Dermis blood vessel endothelial cell (primary cell): ENCODE data around the gene SHISA5. TPM values are rescaled to one million over a fixed set of nuclear protein-coding genes. Genes with fewer than 3 reads are reported as not detected.
"Not testable (repeated sequence)": the region's sequence is repeated elsewhere in the genome, so short reads cannot be mapped to it uniquely, and the experiment has no call there.

Experiments used
- DNase-seq: peaks from one replicate; pipeline ENCODE4 v3.0.0; 2010
- total RNA-seq: library from RNA; depleted of rRNA; stranded (reverse); fragments of >200 nt; gene quantifications from 2 replicates; pipeline ENCODE4 v1.2.3, GENCODE V29; 2014

Gene SHISA5
- total RNA-seq, 1 donor from 2014 or later: 95.5 TPM

GRCh38 chr3:48476426-48477053 is 27.4 kb downstream of the SHISA5 start:
- no peak for DNase-seq

GRCh38 chr3:48475188-48475587 is 28.8 kb downstream of the SHISA5 start:
- no peak for DNase-seq

GRCh38 chr3:48474619-48475018 is 29.4 kb downstream of the SHISA5 start:
- DNase-seq: no peak

- not testable (repeated sequence) for DNase-seq
These were observed 29.9 kb downstream of the SHISA5 start for GRCh38 chr3:48474031-48474430.

GRCh38 chr3:48473617-48473952 is 30.4 kb downstream of the SHISA5 start:
- no peak for DNase-seq

GRCh38 chr3:48472923-48473616 is 30.9 kb downstream of the SHISA5 start:
- peak; percentile 94 for DNase-seq

GRCh38 chr3:48472673-48472922 is 31.4 kb downstream of the SHISA5 start:
- no peak for DNase-seq

GRCh38 chr3:48470286-48470685 is 33.7 kb downstream of the SHISA5 start:
- DNase-seq: no peak

GRCh38 chr3:48469046-48469915 is 34.7 kb downstream of the SHISA5 start:
- DNase-seq: no peak

GRCh38 chr3:48468329-48468731 is 35.6 kb downstream of the SHISA5 start:
- no peak for DNase-seq

GRCh38 chr3:48467473-48468267 is 36.3 kb downstream of the SHISA5 start:
- DNase-seq: no peak

- no peak for DNase-seq
These were observed 36.9 kb downstream of the SHISA5 start for GRCh38 chr3:48467110-48467454.

- peak; percentile 32 for DNase-seq
These were observed 37.4 kb downstream of the SHISA5 start for GRCh38 chr3:48466386-48467109.

- peak; percentile 100 for DNase-seq
These were observed 38.2 kb downstream of the SHISA5 start for GRCh38 chr3:48465531-48466378.

GRCh38 chr3:48465237-48465530 is 38.8 kb downstream of the SHISA5 start:
- DNase-seq: no peak

GRCh38 chr3:48464713-48465221 is 39.2 kb downstream of the SHISA5 start:
- DNase-seq: no peak

- DNase-seq: no peak
These were observed 40.3 kb downstream of the SHISA5 start for GRCh38 chr3:48463703-48464102.

GRCh38 chr3:48461767-48462166 is 42.2 kb downstream of the SHISA5 start:
- DNase-seq: not testable (repeated sequence)

- no peak for DNase-seq
These were observed 43.5 kb downstream of the SHISA5 start for GRCh38 chr3:48460517-48460902.

- DNase-seq: no peak
These were observed 44.0 kb downstream of the SHISA5 start for GRCh38 chr3:48459773-48460516.

GRCh38 chr3:48459331-48459730 is 44.6 kb downstream of the SHISA5 start:
- no peak for DNase-seq
